OCI-LY3 (cell line): ENCODE data around the gene SMCO3.

Source experiments
- H2AFZ ChIP-seq: fragments of 200-600, 300-600 bp; shearing (Covaris generic); 2 replicates; pipeline ENCODE4 v1.6.0; 2014; ENCODE audit warnings: antibody characterized with exemption, low read depth, low read length
- H3K27ac ChIP-seq: fragments of 200-600, 300-600 bp; sonication (generic); 2 replicates; pipeline ENCODE4 v1.5.1; 2014; ENCODE audit warnings: mild to moderate bottlenecking, low read length, moderate library complexity, mixed read lengths
- H3K27me3 ChIP-seq: fragments of 200-600, 300-600 bp; sonication (generic); 2 replicates; pipeline ENCODE4 v1.6.1; 2014; ENCODE audit warnings: low read depth, low read length, mixed read lengths
- H3K36me3 ChIP-seq: fragments of 200-600, 300-600 bp; sonication (generic); replicated peaks from 2 replicates; pipeline ENCODE3; 2014; ENCODE audit warnings: low read depth, low read length, mixed read lengths
- H3K4me1 ChIP-seq: fragments of 300-600, 200-600 bp; sonication (generic); 2 replicates; pipeline ENCODE4 v1.6.1; 2014; ENCODE audit warnings: low read length, mixed read lengths
- H3K4me2 ChIP-seq: fragments of 200-600, 300-600 bp; sonication (generic); 2 replicates; pipeline ENCODE4 v1.6.1; 2014; ENCODE audit warnings: low read length, mixed read lengths
- H3K4me3 ChIP-seq: fragments of 300-600, 200-600 bp; sonication (generic); 2 replicates; pipeline ENCODE4 v1.5.1; 2014; ENCODE audit warnings: antibody characterized with exemption, mild to moderate bottlenecking, low read length, moderate library complexity
- H3K79me2 ChIP-seq: fragments of 300-600, 200-600 bp; shearing (Covaris generic); 2 replicates; pipeline ENCODE4 v1.6.1; 2014; ENCODE audit warnings: mild to moderate bottlenecking, low read length, mixed read lengths
- H3K9ac ChIP-seq: fragments of 300-600, 200-600 bp; shearing (Covaris generic); 2 replicates; pipeline ENCODE4 v1.6.0; 2014; ENCODE audit warnings: mild to moderate bottlenecking, low read length, moderate library complexity
- H3K9me3 ChIP-seq: fragments of 200-600, 300-600 bp; shearing (Covaris generic); 2 replicates; pipeline ENCODE4 v1.6.1; 2014; ENCODE audit warnings: low read length, mixed read lengths; ENCODE audit not compliant: insufficient read depth
- H4K20me1 ChIP-seq: fragments of 200-600, 300-600 bp; sonication (generic); 2 replicates; pipeline ENCODE4 v1.6.1; 2016; ENCODE audit warnings: low read length, mixed read lengths; ENCODE audit not compliant: insufficient read depth
- CTCF ChIP-seq: fragments of 200-600, 300-600 bp; sonication (generic); IDR thresholded peaks from 2 replicates; pipeline ENCODE4 v1.5.1; 2014; ENCODE audit warnings: antibody characterized with exemption, low read length, low read depth
- EZH2phosphoT487 ChIP-seq: fragments of 200-600 bp; shearing (Covaris generic); IDR thresholded peaks from 2 replicates; pipeline ENCODE4 v1.6.1; 2018; ENCODE audit warnings: antibody characterized with exemption, mixed run types, low read depth

The SMCO3 gene

GRCh38 chr12:14825256-14825655 is 11.3 kb upstream of the SMCO3 start:
- no peaks in the 10 kb centered on the region for H4K20me1 ChIP-seq
- H3K27ac ChIP-seq, result no peak overlapping the region
- no peaks in the 10 kb centered on the region for H3K27me3 ChIP-seq
- H3K36me3 ChIP-seq, result no peaks in the 10 kb centered on the region
- no peak for TF ChIP-seq CTCF
- no peak for TF ChIP-seq EZH2phosphoT487
- no peak overlapping the region for H2AFZ ChIP-seq
- H3K9ac ChIP-seq, result no peak overlapping the region
- H3K4me1 ChIP-seq, result peaks cover 6% of the 10 kb centered on the region; the same call in 1 of the 2 replicates
- no peak overlapping the region for H3K4me2 ChIP-seq
- no peaks in the 10 kb centered on the region for H3K79me2 ChIP-seq
- H3K9me3 ChIP-seq, result no peaks in the 10 kb centered on the region
- H3K4me3 ChIP-seq, result no peak overlapping the region

DNA sequence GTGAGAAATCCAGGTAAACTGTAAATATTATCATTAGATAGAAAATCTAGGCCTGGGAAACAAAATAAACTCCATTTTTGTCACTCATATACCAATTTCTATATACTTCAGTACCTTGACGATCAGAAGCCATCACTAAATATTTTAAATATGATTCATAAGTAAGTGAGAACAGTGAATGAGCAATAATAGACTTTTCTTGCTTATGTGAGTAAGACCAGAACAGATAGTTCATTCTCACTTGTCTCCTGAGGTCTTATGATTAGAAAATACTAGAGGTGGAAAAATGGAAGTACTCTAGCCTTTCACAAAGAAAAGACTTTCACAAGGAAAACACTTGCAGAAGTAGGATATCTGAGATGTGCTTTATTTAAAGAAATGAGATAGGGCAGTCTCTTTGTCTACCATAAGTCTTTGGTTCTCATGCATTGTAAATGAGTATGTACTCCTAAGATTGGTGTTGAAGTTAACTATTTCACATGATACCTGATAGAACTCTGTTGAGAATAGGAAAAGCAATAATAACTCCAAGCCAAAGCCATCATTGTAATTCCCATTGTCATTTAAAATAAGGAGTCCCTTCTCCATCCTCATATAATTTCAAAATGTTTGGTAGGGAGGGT is 10.1 kb upstream of the SMCO3 start:
- H3K27ac ChIP-seq, result no peak overlapping the region
- H3K4me2 ChIP-seq, result no peak overlapping the region
- no peaks in the 10 kb centered on the region for H3K27me3 ChIP-seq
- H3K4me1 ChIP-seq, result peaks cover 6% of the 10 kb centered on the region; the same call in 1 of the 2 replicates
- no peaks in the 10 kb centered on the region for H4K20me1 ChIP-seq
- H3K4me3 ChIP-seq, result no peak overlapping the region
- no peaks in the 10 kb centered on the region for H3K36me3 ChIP-seq
- TF ChIP-seq CTCF, result no peak
- no peak for TF ChIP-seq EZH2phosphoT487
- H3K9me3 ChIP-seq, result no peaks in the 10 kb centered on the region
- no peak overlapping the region for H2AFZ ChIP-seq
- H3K9ac ChIP-seq, result no peak overlapping the region
- H3K79me2 ChIP-seq, result no peaks in the 10 kb centered on the region

DNA sequence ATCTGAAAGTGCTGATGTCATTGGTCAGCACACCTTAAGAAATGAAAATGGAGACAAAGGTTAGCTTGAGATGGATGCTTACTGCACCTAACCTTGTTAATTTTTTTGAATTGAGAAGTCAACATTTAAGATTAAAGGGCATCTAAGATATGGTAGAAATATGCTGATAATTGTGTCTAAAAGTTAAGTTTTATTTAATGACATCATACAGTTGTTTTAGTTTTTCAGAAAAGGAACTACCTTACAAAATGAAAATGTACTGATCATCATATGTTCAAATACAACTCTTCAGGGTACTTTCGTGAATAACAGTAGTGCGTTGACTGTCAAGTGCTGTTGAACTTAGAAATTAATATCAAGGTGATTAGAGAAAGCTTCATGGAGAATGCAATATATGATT is 2.5 kb downstream of the SMCO3 start:
- H3K79me2 ChIP-seq, result no peaks in the 10 kb centered on the region
- H3K36me3 ChIP-seq, result no peaks in the 10 kb centered on the region
- H3K9me3 ChIP-seq, result no peaks in the 10 kb centered on the region
- H3K4me3 ChIP-seq, result no peak overlapping the region
- TF ChIP-seq EZH2phosphoT487 (no peak), CTCF (no peak)
- H3K27me3 ChIP-seq, result peaks cover 7% of the 10 kb centered on the region; the same call in 1 of the 2 replicates
- no peak overlapping the region for H2AFZ ChIP-seq
- no peaks in the 10 kb centered on the region for H4K20me1 ChIP-seq
- H3K27ac ChIP-seq, result no peak overlapping the region
- peaks cover 8% of the 10 kb centered on the region for H3K4me1 ChIP-seq
- no peak overlapping the region for H3K4me2 ChIP-seq
- H3K9ac ChIP-seq, result no peak overlapping the region

GRCh38 chr12:14810953-14811483 is 3.0 kb downstream of the SMCO3 start:
- Histone ChIP-seq H2AFZ (no peak overlapping the region), H3K79me2 (no peaks in the 10 kb centered on the region), H3K27me3 (peaks cover 7% of the 10 kb centered on the region; the same call in 1 of the 2 replicates), H3K4me3 (no peak overlapping the region), H3K36me3 (no peaks in the 10 kb centered on the region), H3K27ac (no peak overlapping the region), H4K20me1 (no peaks in the 10 kb centered on the region), H3K9me3 (no peaks in the 10 kb centered on the region), H3K4me2 (no peak overlapping the region), H3K9ac (no peak overlapping the region), H3K4me1 (peaks cover 8% of the 10 kb centered on the region)
- TF ChIP-seq CTCF (peak; percentile 47), EZH2phosphoT487 (no peak)
